NCI-H82 treated with DMSO at 0.1 percent for 48 hours (cell line): ENCODE data around the gene ASPDH.

Experiments
- DNase-seq: peaks from one replicate; lab custom pipeline; 2025; ENCODE audit not compliant: unreplicated experiment; lab: John Stamatoyannopoulos, UW

Gene ASPDH

GRCh38 chr19:50498219-50499056 is 15.3 kb downstream of the ASPDH start:
- no peak for DNase-seq

GRCh38 chr19:50497022-50497405 is 16.7 kb downstream of the ASPDH start:
- DNase-seq = no peak

- no peak for DNase-seq
Measured at GRCh38 chr19:50496189-50497021, 17.3 kb downstream of the ASPDH start.

- no peak for DNase-seq
Measured at GRCh38 chr19:50495020-50495531, 18.6 kb downstream of the ASPDH start.

- DNase-seq = no peak
Measured at GRCh38 chr19:50494186-50495019, 19.3 kb downstream of the ASPDH start.

GRCh38 chr19:50493171-50493570 is 20.5 kb downstream of the ASPDH start:
- no peak for DNase-seq

GRCh38 chr19:50492303-50493052 is 21.2 kb downstream of the ASPDH start:
- DNase-seq = no peak

GRCh38 chr19:50490991-50491472 is 22.7 kb downstream of the ASPDH start:
- DNase-seq = no peak

GRCh38 chr19:50490411-50490811 is 23.3 kb downstream of the ASPDH start:
- no peak for DNase-seq

GRCh38 chr19:50489461-50490011 is 24.2 kb downstream of the ASPDH start:
- DNase-seq = no peak

- no peak for DNase-seq
Measured at GRCh38 chr19:50488389-50489194, 25.1 kb downstream of the ASPDH start.

- no peak for DNase-seq
Measured at GRCh38 chr19:50486823-50487515, 26.7 kb downstream of the ASPDH start.

GRCh38 chr19:50485284-50485955 is 28.3 kb downstream of the ASPDH start:
- no peak for DNase-seq

GRCh38 chr19:50482916-50483315 is 30.8 kb downstream of the ASPDH start:
- DNase-seq = no peak

- DNase-seq = no peak
Measured at GRCh38 chr19:50482271-50482855, 31.4 kb downstream of the ASPDH start.

GRCh38 chr19:50481351-50482149 is 32.2 kb downstream of the ASPDH start:
- no peak for DNase-seq
